Subcutaneous abdominal adipose tissue (tissue), 5 donors: ENCODE data around the gene CPVL.

Experiments used
- H3K27ac ChIP-seq: one replicate; pipeline ENCODE4 v1.7.0; 2013; ENCODE audit warnings: low read depth, mild to moderate bottlenecking, inconsistent platforms, low read length, moderate library complexity
- H3K27me3 ChIP-seq, 5 donors: one replicate each; pipeline ENCODE4 v1.7.0; 2013; ENCODE audit warnings: low read length in 5 of 5, inconsistent platforms in 1 of 5; ENCODE audit not compliant: control insufficient read depth in 5 of 5, insufficient read depth in 4 of 5
- H3K36me3 ChIP-seq, 5 donors: one replicate each; pipeline ENCODE4 v1.7.0; 2013; ENCODE audit warnings: low read length in 5 of 5; ENCODE audit not compliant: control insufficient read depth in 5 of 5, insufficient read depth in 5 of 5
- H3K4me1 ChIP-seq, 5 donors: one replicate each; pipeline ENCODE4 v1.7.0; 2013; ENCODE audit warnings: low read length in 5 of 5, mild to moderate bottlenecking in 3 of 5, moderate library complexity in 1 of 5; ENCODE audit not compliant: control insufficient read depth in 5 of 5, insufficient read depth in 5 of 5
- H3K4me3 ChIP-seq, 5 donors: one replicate each; pipeline ENCODE4 v1.7.0; 2013; ENCODE audit warnings: low read length in 5 of 5, low read depth in 1 of 5
- H3K9ac ChIP-seq, 5 donors: one replicate each; pipeline ENCODE4 v1.7.0; 2013; ENCODE audit warnings: low read length in 5 of 5, mild to moderate bottlenecking in 4 of 5, moderate library complexity in 3 of 5
- H3K9me3 ChIP-seq, 5 donors: one replicate each; pipeline ENCODE4 v1.7.0; 2013; ENCODE audit warnings: low read length in 5 of 5; ENCODE audit not compliant: control insufficient read depth in 5 of 5
- donor health status: healthy.
- donor health status: healthy.
- donor health status: healthy.
- donor health status: healthy.
- donor health status: healthy.

The CPVL gene

DNA sequence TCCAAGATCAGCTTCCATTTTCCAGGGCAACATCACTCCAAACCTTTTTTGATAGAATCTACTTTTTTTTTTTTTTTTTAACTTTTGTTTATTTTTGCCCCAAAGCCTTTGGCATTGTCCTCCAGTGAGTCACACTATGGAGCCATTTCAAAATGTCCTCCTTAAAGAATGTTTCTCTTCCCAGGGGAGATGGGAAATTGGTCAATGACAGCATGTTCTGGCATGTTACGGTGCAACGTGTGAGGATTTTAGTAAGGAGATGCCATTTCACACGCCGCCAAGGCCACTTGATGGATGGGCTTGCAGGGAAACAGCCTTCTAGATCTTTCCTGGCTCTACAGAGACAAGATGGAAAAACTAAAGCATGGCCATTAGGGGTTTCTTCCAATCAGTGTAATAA lies 157.5 kb downstream of the CPVL start:
- Histone ChIP-seq H3K4me1 (peaks cover 9 to 60% (median 59%) of the 10 kb centered on the region in 5 donors), H3K27me3 (peaks cover 0 to 4% (median 0%) of the 10 kb centered on the region in 5 donors), H3K9me3 (no peaks in the 10 kb centered on the region), H3K4me3 (no peak overlapping the region), H3K36me3 (no peaks in the 10 kb centered on the region), H3K9ac (peak overlapping the region in 2 of 5 donors; percentile 9 to 87), H3K27ac (peak overlapping the region; percentile 32)

DNA sequence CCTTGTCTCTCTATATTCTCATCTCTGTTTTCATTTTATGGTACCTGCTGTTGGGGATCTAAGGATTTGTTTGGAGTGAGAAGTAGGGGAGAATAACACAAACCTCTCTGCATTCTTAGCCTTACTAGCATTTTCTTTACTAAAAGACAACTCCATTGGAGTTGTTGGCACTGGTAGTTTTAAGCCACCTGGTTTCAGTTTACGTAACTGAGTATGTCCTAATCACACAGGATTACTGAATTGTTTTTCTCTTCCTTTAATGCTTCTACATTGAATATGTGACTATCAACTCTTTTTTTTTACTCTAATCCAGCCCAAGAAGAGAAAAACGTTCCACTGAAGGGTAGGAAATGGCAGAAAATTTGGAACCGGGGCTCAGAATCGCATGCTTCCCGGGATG lies 158.2 kb downstream of the CPVL start:
- no peak overlapping the region for H3K4me3 ChIP-seq
- H3K36me3 ChIP-seq, result no peaks in the 10 kb centered on the region
- no peak overlapping the region for H3K27ac ChIP-seq

DNA sequence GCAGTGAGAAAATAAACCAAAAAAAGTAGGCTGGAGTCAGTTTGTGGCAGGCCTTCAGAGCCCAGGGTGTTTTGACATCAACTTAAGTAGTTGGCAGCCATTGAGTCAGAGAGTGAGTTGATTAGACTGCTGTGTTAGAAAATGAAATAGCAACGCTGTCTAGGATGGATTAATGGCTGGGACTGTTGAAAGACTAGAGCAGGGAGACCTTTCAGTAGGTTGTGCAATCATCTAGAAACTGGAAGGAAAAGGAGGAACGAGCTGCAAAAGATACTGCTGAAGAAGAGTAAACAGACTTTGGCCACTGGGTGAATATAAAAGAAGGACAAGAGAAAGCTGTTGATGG lies 159.6 kb downstream of the CPVL start:
- Histone ChIP-seq H3K36me3 (no peaks in the 10 kb centered on the region), H3K27me3 (peaks cover 0 to 4% (median 0%) of the 10 kb centered on the region in 5 donors), H3K9me3 (no peaks in the 10 kb centered on the region), H3K4me1 (peaks cover 9 to 60% (median 59%) of the 10 kb centered on the region in 5 donors), H3K9ac (no peak overlapping the region), H3K27ac (no peak overlapping the region), H3K4me3 (no peak overlapping the region)

More for the DNA sequence above, 158.2 kb downstream of the CPVL start:
- Histone ChIP-seq H3K4me1 (peaks cover 9 to 60% (median 59%) of the 10 kb centered on the region in 5 donors), H3K9me3 (no peaks in the 10 kb centered on the region), H3K27me3 (peaks cover 0 to 4% (median 0%) of the 10 kb centered on the region in 5 donors), H3K9ac (no peak overlapping the region)

DNA sequence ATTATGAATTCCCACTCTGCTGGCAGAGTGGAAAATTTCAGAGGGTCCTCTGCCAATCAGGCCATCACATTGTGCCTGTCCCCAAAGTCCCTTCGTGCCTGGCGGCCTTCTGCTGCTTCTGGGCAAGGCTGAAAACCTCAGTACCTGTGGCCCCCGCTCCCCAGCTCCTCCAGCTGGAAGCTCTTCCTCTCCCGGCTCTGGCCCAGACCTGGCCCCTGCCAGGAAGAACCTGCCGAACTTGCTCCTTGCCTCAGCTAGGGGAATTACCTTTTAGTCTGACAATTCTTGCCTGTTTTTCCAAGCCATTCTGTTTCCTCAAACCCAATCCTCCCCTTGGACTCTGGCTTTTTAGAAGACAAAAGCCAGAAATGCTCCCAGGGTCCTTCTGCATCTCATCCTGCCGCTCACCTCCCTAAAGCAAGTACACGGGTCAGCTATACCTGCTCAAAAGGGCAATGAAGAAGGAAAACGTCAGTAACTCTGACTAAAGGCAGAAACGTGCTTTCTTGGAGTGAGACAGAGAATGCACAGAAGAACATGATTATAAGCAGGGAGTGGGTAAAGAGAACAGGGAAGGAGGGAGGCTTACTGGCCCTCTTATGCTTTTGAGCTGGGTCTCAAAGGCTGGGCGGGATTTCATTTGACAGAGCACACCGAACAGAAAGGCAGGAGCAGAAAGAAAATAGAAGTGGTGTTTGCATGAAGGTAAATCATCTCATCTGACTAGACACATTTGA lies 160.1 kb downstream of the CPVL start:
- H3K27me3 ChIP-seq, result peaks cover 0 to 4% (median 0%) of the 10 kb centered on the region in 5 donors
- peaks cover 9 to 60% (median 59%) of the 10 kb centered on the region in 5 donors for H3K4me1 ChIP-seq
- no peak overlapping the region for H3K9ac ChIP-seq
- no peaks in the 10 kb centered on the region for H3K9me3 ChIP-seq
- H3K4me3 ChIP-seq, result no peak overlapping the region
- peak overlapping the region; percentile 18 for H3K27ac ChIP-seq
- no peaks in the 10 kb centered on the region for H3K36me3 ChIP-seq

DNA sequence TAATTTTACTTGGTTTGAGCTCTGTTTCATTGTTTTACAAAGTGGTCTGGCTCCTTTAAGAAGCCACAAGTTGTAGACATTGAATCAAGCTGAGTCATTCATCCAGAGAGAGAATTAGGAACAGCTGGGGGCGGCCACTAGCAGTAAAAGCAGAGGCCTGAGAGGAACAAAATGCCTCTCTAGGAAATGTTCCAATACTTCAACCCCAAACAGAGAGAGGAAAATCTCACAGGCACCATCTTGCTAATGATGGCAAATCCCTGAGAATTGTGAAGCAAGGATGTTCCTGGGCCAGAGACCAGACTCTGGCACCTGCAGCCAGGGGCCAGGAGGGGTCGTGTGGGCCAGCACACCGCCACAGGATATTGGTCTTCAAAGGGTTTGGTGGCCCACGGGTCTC lies 161.7 kb downstream of the CPVL start:
- Histone ChIP-seq H3K27ac (no peak overlapping the region), H3K4me3 (no peak overlapping the region), H3K27me3 (peaks cover 0 to 4% (median 0%) of the 10 kb centered on the region in 5 donors), H3K9me3 (no peaks in the 10 kb centered on the region), H3K36me3 (no peaks in the 10 kb centered on the region), H3K9ac (no peak overlapping the region), H3K4me1 (peaks cover 6 to 53% (median 51%) of the 10 kb centered on the region in 5 donors)

DNA sequence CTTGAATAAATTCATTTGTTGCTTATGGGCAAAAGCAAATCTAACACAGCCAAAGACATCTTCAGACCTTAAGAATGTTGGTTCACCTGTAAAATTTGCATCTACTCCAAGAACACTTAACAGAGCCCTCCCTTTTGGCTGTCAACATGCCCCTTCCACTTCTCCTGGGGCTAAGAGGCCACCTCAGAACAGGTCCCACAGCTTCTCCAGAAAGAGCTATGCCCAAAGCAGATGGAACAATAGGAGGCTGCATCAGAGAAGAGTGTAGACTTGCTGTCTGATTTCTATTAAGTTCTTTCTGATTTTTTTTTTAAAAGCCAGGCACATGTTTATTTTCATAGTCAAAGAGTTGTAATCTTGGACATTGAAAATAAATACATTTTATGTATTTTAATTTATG lies 162.1 kb downstream of the CPVL start:
- Histone ChIP-seq H3K9ac (no peak overlapping the region), H3K4me1 (peaks cover 5 to 49% (median 47%) of the 10 kb centered on the region in 5 donors)

DNA sequence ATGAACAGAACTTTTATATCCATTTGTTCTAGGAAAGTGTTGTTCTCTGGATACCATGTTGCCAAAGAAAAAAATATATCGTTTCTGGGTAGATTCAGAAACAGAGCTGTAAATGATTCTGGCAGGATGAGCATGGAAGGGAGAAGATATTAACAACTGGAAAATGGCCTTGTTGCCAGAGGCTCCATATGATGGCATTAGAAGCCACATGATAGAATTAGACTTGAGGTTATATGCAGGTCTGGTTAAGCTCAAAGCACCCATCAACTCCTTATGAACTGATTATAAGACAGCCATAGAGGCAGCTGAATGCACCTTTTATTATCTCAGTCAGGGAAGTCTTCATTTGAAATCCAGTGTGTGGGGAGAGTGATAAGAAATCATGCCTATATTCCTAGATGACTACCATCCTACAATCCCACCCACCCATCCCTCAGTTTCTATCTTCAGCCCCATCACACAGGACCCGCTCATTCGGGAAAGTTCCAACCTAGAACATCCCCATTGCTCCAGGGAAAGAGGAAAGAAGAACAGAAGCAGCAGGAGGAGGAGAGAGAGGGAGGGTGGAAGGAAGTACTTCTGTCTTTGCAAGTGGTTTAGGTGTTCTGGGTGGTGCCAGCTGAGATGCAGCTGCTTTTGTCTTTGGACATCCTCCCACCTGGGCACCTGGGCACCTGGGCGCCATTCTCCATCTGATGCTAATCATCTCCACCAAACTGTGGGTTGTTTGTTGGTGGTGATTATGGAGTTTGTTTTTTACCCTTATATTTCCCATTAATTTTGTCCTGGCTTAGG lies 162.7 kb downstream of the CPVL start:
- H3K9me3 ChIP-seq, result no peaks in the 10 kb centered on the region
- H3K4me1 ChIP-seq, result peaks cover 2 to 43% (median 42%) of the 10 kb centered on the region in 5 donors
- no peak overlapping the region for H3K9ac ChIP-seq
- H3K36me3 ChIP-seq, result no peaks in the 10 kb centered on the region
- no peak overlapping the region for H3K4me3 ChIP-seq
- H3K27ac ChIP-seq, result no peak overlapping the region
- H3K27me3 ChIP-seq, result no peaks in the 10 kb centered on the region

More for the DNA sequence above, 162.1 kb downstream of the CPVL start:
- peaks cover 0 to 4% (median 0%) of the 10 kb centered on the region in 5 donors for H3K27me3 ChIP-seq
- H3K27ac ChIP-seq, result no peak overlapping the region
- no peaks in the 10 kb centered on the region for H3K9me3 ChIP-seq
- no peaks in the 10 kb centered on the region for H3K36me3 ChIP-seq
- no peak overlapping the region for H3K4me3 ChIP-seq

DNA sequence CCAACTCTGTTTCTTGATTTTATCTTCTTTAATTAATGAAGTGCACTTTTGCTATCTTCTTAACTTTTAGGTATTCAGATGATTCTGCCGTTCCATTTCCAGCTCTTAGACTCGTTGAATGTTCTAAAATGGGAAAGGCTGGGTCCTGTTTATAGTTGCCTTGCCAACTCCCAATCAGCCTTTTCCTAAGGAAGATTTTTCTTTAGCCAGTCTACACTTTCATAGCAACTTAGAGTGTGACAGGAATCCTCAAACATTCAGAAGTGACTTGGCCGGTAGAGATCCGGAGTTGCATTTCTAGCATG lies 165.2 kb downstream of the CPVL start:
- H3K4me3 ChIP-seq, result no peak overlapping the region
- no peak overlapping the region for H3K27ac ChIP-seq
- H3K27me3 ChIP-seq, result no peaks in the 10 kb centered on the region
- no peaks in the 10 kb centered on the region for H3K9me3 ChIP-seq
- H3K4me1 ChIP-seq, result peaks cover 0 to 22% (median 20%) of the 10 kb centered on the region in 5 donors
- no peak overlapping the region for H3K9ac ChIP-seq
- no peaks in the 10 kb centered on the region for H3K36me3 ChIP-seq

DNA sequence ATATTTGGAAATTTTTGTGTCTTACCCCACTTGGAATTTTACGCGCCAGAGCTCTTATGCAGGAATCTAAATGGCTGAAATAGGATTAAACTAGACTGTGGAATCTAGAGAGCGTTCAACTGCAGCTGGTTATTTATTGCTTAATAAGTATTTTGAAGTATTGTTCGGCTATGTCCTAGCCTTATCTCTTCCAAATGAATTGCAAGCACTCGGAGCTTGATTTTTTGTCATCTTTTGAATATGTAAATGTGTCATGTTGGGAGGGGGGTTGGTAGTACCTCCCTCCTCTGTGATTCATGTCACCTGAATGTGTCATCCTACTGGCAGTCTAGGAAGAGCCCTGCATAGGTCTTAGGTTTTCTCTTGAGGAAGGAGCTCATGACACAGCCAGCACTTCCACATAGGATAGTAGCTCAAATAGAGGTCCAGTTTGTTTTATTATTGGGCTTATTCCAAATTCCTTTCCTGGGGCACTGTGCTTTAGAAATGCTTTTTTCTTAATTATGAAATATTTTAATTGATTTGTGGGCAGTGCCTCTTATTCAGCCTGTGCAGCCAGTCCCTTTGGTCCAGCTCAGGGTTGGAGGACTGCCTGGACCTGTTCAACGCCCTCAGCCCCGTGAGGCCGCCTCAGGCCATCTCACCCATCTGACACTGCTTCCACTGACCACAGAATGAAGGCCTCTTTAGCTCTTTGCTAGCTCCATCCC lies 165.7 kb downstream of the CPVL start:
- Histone ChIP-seq H3K36me3 (no peaks in the 10 kb centered on the region), H3K4me3 (no peak overlapping the region), H3K9me3 (no peaks in the 10 kb centered on the region), H3K27ac (no peak overlapping the region), H3K4me1 (peaks cover 0 to 19% (median 16%) of the 10 kb centered on the region in 5 donors), H3K27me3 (no peaks in the 10 kb centered on the region), H3K9ac (no peak overlapping the region)

DNA sequence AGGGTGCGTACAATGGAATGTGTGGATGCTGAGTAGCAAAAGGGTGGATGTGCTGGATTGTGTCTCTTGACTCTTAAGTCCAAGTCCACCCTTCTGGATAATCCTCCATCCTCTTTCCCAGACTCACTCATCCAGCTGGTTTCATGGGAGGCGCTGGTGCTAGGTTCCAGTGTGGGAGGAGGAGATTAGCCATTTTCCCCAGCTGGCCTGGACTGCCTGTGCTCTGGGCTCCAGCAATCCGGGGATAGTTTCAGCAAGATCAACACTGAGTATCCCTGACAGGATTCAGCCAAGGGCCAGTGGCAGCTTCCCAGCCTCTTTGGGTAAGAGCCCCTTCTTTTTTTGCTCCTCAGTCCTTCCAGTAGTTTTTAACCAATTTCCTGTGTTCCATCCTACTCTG lies 166.6 kb downstream of the CPVL start:
- H3K9me3 ChIP-seq, result no peaks in the 10 kb centered on the region
- no peak overlapping the region for H3K4me3 ChIP-seq
- no peak overlapping the region for H3K27ac ChIP-seq
- no peak overlapping the region for H3K9ac ChIP-seq
- H3K36me3 ChIP-seq, result no peaks in the 10 kb centered on the region
- no peaks in the 10 kb centered on the region for H3K27me3 ChIP-seq
- peaks cover 0 to 14% (median 9%) of the 10 kb centered on the region in 5 donors for H3K4me1 ChIP-seq
